Measurements from ENCODE around the gene NYAP2.

DNA sequence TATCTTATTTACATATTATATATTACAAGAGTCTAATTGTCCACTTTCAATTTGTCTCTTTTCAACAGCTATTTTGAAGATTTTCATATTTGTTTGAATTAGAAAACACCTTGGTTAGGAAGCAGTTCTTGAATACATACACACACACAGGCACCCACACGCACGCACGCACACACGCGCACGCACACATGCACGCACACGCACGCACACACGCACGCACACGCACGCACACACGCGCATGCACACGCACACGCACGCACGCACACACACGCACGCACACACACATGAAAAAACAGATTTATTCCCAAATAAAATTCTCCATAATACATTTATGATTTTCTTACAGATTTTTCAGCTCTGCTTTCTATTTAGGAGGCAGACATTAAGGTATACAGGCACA lies 220.7 kb downstream of the NYAP2 start:
- TF ChIP-seq, protein P1, sequence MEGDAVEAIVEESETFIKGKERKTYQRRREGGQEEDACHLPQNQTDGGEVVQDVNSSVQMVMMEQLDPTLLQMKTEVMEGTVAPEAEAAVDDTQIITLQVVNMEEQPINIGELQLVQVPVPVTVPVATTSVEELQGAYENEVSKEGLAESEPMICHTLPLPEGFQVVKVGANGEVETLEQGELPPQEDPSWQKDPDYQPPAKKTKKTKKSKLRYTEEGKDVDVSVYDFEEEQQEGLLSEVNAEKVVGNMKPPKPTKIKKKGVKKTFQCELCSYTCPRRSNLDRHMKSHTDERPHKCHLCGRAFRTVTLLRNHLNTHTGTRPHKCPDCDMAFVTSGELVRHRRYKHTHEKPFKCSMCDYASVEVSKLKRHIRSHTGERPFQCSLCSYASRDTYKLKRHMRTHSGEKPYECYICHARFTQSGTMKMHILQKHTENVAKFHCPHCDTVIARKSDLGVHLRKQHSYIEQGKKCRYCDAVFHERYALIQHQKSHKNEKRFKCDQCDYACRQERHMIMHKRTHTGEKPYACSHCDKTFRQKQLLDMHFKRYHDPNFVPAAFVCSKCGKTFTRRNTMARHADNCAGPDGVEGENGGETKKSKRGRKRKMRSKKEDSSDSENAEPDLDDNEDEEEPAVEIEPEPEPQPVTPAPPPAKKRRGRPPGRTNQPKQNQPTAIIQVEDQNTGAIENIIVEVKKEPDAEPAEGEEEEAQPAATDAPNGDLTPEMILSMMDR (IDR thresholded peaks at IDR 0.05) = no peak
- TF ChIP-seq POLR2A (IDR thresholded peaks at IDR 0.05) = no peak
- no peak for TF ChIP-seq POLR2AphosphoS5 (IDR thresholded peaks at IDR 0.05)
- TF ChIP-seq EP300 (IDR thresholded peaks at IDR 0.05; ENCODE audit: low read depth) = no peak

Data from transverse colon (tissue), 4 donors.